Spleen (tissue), 7 donors: ENCODE results near the gene PKHD1.

Experiments
- POLR2A ChIP-seq, 3 donors: fragments of 450-650 bp; IDR thresholded peaks; one replicate each; pipeline ENCODE4 v1.5.1; 2017; ENCODE audit warnings: antibody characterized with exemption in 3 of 3, mild to moderate bottlenecking in 1 of 3
- POLR2AphosphoS5 ChIP-seq, 3 donors: sonication (generic); formaldehyde crosslinking; IDR thresholded peaks; one replicate each; pipeline ENCODE4 v1.5.1; 2017; ENCODE audit warnings: antibody characterized with exemption in 3 of 3
- TF ChIP-seq, protein P1 (sequence below), 11 experiments: fragments of 200-600 bp in 7 of 11; fragments of 450-650 bp in 4 of 11; sonication (generic) in 4 of 11; IDR thresholded peaks in 8 of 11; conservative IDR thresholded peaks in 3 of 11; 1 replicate in 7 of 11; 2 replicates in 4 of 11; pipeline versions ENCODE4 v1.4.0 to v1.8.0; 2016 to 2021; ENCODE audit warnings: antibody characterized with exemption in 11 of 11, inconsistent platforms in 4 of 11, mild to moderate bottlenecking in 1 of 11
- donor health status: DM: no; HTN: no; CAD: no; lungs with moderate emphysema.
- donor health status: DM: no; HTN: no; CAD: no.
- donor health status: DM: no; HTN: no; CAD: no.

DNA sequence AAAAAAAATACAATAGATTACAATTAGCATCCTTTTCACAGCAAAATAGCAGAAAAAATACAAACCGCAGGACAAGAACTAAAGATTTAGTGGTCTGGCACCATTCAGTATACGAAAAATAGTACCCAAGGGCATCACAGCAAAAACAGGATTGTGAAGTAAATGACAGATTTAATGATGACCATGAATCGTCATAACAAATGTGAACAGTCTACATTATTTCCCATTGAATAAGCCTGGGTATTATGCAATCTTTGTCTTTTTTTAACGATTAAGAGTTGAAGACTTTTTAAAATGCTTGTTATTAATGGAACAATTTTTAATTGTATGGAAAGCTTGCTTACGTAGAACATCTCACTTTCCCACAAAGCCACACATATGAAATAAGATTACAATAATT is 432.8 kb downstream of the PKHD1 start:
- TF ChIP-seq POLR2A (IDR thresholded peaks at IDR 0.05): no peak
- TF ChIP-seq, protein P1, sequence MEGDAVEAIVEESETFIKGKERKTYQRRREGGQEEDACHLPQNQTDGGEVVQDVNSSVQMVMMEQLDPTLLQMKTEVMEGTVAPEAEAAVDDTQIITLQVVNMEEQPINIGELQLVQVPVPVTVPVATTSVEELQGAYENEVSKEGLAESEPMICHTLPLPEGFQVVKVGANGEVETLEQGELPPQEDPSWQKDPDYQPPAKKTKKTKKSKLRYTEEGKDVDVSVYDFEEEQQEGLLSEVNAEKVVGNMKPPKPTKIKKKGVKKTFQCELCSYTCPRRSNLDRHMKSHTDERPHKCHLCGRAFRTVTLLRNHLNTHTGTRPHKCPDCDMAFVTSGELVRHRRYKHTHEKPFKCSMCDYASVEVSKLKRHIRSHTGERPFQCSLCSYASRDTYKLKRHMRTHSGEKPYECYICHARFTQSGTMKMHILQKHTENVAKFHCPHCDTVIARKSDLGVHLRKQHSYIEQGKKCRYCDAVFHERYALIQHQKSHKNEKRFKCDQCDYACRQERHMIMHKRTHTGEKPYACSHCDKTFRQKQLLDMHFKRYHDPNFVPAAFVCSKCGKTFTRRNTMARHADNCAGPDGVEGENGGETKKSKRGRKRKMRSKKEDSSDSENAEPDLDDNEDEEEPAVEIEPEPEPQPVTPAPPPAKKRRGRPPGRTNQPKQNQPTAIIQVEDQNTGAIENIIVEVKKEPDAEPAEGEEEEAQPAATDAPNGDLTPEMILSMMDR (IDR thresholded peaks at IDR 0.05 in 8 of 11, conservative IDR thresholded peaks at IDR 0.05 in 3 of 11): no peak
- TF ChIP-seq POLR2AphosphoS5 (IDR thresholded peaks at IDR 0.05): no peak
